Measurements from ENCODE around the gene MAPKAPK3. TPM values are rescaled to one million over a fixed set of nuclear protein-coding genes. Genes with fewer than 3 reads are reported as not detected.

The MAPKAPK3 gene
- total RNA-seq, 4 donors from 2014 or later = 25.8 to 57.8 (median 29.2) TPM

GRCh38 chr3:50606596-50606995 lies 10.4 kb upstream of the MAPKAPK3 start:
- no peak for TF ChIP-seq CTCF (IDR thresholded peaks at IDR 0.05; ENCODE audit: low read depth)

- TF ChIP-seq CTCF (IDR thresholded peaks at IDR 0.05; ENCODE audit: low read depth) = no peak
These were observed 9.5 kb upstream of the MAPKAPK3 start for GRCh38 chr3:50607271-50608091.

- TF ChIP-seq CTCF (IDR thresholded peaks at IDR 0.05; ENCODE audit: low read depth) = no peak
These were observed 8.7 kb upstream of the MAPKAPK3 start for GRCh38 chr3:50608278-50608677.

GRCh38 chr3:50609071-50609762 lies 7.7 kb upstream of the MAPKAPK3 start:
- no peak for TF ChIP-seq CTCF (IDR thresholded peaks at IDR 0.05; ENCODE audit: low read depth)

GRCh38 chr3:50609763-50610085 lies 7.2 kb upstream of the MAPKAPK3 start:
- no peak for TF ChIP-seq CTCF (IDR thresholded peaks at IDR 0.05; ENCODE audit: low read depth)

GRCh38 chr3:50610181-50610971 lies 6.6 kb upstream of the MAPKAPK3 start:
- no peak for TF ChIP-seq CTCF (IDR thresholded peaks at IDR 0.05; ENCODE audit: low read depth)

- TF ChIP-seq CTCF (IDR thresholded peaks at IDR 0.05; ENCODE audit: low read depth) = no peak
These were observed 5.9 kb upstream of the MAPKAPK3 start for GRCh38 chr3:50610992-50611463.

Data from subcutaneous adipose tissue (tissue), 4 donors.